GM19372 (cell line): ENCODE results near the gene CCDC127.
"Not testable (repeated sequence)": the region's sequence is repeated elsewhere in the genome, so short reads cannot be mapped to it uniquely, and the experiment has no call there.

ENCODE experiments used
- ATAC-seq: cut with Tn5 transposase; IDR thresholded peaks from one replicate; pipeline ENCODE4 v1.9.1; 2021; ENCODE audit warnings: mild to moderate bottlenecking, low read depth, moderate library complexity; ENCODE audit not compliant: unreplicated experiment

Gene CCDC127

GRCh38 chr5:174876-175465 lies 43.0 kb downstream of the CCDC127 start:
- ATAC-seq: no peak

- no peak for ATAC-seq
Observed at GRCh38 chr5:174291-174600, 43.7 kb downstream of the CCDC127 start.

GRCh38 chr5:173392-174290 lies 44.3 kb downstream of the CCDC127 start:
- ATAC-seq: no peak

- ATAC-seq: no peak
Observed at GRCh38 chr5:172841-173251, 45.1 kb downstream of the CCDC127 start.

GRCh38 chr5:172421-172820 lies 45.5 kb downstream of the CCDC127 start:
- ATAC-seq: no peak

- no peak for ATAC-seq
Observed at GRCh38 chr5:171801-172331, 46.1 kb downstream of the CCDC127 start.

- no peak for ATAC-seq
Observed at GRCh38 chr5:170971-171800, 46.8 kb downstream of the CCDC127 start.

- ATAC-seq: no peak
Observed at GRCh38 chr5:169728-170094, 48.2 kb downstream of the CCDC127 start.

- ATAC-seq: no peak
Observed at GRCh38 chr5:169071-169727, 48.8 kb downstream of the CCDC127 start.

- ATAC-seq: no peak
Observed at GRCh38 chr5:167982-168660, 49.8 kb downstream of the CCDC127 start.

- no peak for ATAC-seq
Observed at GRCh38 chr5:167511-167910, 50.4 kb downstream of the CCDC127 start.

- no peak for ATAC-seq
Observed at GRCh38 chr5:166441-167372, 51.2 kb downstream of the CCDC127 start.

GRCh38 chr5:164783-165182 lies 53.2 kb downstream of the CCDC127 start:
- ATAC-seq: not testable (repeated sequence)

- ATAC-seq: no peak
Observed at GRCh38 chr5:164244-164643, 53.7 kb downstream of the CCDC127 start.

GRCh38 chr5:163841-164240 lies 54.1 kb downstream of the CCDC127 start:
- no peak for ATAC-seq

- no peak for ATAC-seq
Observed at GRCh38 chr5:163338-163620, 54.7 kb downstream of the CCDC127 start.

- ATAC-seq: no peak
Observed at GRCh38 chr5:162565-163337, 55.2 kb downstream of the CCDC127 start.

GRCh38 chr5:162190-162564 lies 55.8 kb downstream of the CCDC127 start:
- ATAC-seq: no peak

- no peak for ATAC-seq
Observed at GRCh38 chr5:161803-162110, 56.2 kb downstream of the CCDC127 start.
